HG03521 (cell line): ENCODE results near the gene CRTC1.
A peak's percentile ranks its signal among the peaks of the same experiment; 100 is the strongest.

Source experiments
- ATAC-seq: cut with Tn5 transposase; IDR thresholded peaks from one replicate; pipeline ENCODE4 v1.9.1; 2021; ENCODE audit warnings: mild to moderate bottlenecking, moderate library complexity; ENCODE audit not compliant: unreplicated experiment

Gene CRTC1, protein sequence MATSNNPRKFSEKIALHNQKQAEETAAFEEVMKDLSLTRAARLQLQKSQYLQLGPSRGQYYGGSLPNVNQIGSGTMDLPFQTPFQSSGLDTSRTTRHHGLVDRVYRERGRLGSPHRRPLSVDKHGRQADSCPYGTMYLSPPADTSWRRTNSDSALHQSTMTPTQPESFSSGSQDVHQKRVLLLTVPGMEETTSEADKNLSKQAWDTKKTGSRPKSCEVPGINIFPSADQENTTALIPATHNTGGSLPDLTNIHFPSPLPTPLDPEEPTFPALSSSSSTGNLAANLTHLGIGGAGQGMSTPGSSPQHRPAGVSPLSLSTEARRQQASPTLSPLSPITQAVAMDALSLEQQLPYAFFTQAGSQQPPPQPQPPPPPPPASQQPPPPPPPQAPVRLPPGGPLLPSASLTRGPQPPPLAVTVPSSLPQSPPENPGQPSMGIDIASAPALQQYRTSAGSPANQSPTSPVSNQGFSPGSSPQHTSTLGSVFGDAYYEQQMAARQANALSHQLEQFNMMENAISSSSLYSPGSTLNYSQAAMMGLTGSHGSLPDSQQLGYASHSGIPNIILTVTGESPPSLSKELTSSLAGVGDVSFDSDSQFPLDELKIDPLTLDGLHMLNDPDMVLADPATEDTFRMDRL

DNA sequence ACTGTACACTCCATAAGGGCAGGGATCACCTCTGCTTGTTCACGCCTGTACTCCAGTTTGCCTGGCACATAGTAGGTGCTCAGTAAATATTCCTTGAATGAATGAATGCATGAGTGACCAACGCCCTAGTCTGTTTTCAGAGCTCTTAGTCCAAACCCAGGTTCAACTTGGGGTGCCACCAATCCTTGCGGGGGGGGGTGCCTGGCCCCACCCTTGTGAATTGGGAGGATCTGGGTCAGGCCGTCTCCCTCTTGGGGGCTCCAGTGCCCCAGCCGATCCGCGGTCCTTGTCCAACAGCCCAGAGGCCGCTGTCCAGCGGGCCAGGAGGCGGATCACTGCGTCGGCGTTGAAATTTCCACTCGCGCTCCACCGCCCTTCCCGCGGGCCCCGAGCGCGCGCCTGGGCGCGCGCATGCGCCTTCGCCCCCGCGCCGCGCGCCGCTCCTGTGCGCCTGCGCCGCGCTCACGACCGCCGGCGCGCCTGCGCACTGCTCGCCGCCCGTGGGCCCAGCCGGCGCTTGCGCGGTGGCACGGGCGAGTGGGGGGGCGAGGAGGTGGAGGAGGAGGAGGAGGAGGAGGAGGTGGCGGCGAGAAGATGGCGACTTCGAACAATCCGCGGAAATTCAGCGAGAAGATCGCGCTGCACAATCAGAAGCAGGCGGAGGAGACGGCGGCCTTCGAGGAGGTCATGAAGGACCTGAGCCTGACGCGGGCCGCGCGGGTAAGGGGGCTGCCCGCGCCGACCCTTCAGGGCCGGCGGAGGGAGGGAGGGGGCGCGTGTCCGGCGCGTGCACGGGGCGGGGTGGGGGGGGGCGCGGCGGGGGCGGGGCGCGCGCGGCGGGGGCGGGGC, at the start of gene CRTC1:
TSS of gene CRTC1 (plus strand) at position 572 of the 849 bp plus-strand sequence. CDS start at position 595, 23 bp downstream.
- peak; percentile 84 for ATAC-seq

DNA sequence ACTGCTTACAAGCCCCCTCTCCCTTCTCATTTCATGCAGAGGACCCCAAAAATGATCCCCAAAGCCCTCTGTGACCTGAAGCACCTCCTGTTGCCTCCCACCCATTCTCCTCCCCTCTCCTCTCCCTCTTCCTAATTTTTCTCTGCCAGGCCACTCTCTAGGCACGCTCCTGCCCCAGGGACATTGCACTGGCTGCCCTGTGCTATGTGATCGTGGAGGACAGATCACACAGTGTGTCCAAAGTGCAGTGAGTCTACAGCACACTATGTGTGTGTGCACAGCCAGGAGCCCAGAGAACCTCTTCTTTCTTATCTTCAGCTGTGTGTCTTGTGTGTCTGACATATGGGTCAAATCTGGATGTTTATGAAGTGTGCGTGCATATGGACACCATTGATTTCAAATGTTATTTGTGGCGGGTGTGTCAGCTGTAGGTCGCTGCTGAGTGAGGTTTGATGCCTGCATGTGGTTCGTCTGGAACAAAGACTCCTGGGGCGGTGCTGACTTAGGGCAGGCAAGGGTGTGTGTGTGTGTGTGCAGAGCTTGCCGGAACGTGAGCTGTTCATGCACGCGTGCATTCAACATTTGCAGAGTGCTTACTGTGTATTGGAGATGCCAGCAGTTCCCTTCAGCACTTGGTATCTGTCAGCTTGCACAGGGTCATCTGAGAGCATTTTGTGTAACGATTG, 48.7 kb upstream of the CRTC1 start:
- no peak for ATAC-seq

DNA sequence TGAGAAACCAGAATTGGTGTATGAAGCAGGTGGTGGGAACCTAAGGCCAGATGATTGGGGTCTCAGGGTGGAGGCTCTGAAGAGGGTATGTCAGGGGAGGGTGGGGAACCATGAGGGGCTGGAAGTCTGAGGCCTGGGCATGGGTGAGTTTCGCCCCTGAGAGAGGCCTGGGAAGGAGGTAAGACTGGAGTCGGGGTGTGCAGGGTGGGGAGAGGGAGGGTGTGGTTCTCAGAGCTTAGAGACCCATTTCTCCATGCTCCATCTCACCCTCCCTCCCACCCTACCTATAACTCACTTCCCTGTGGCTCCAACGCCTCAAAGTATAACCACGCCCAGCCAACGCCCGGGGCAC, 47.7 kb upstream of the CRTC1 start:
- ATAC-seq: no peak

GRCh38 chr19:18636183-18636968, 47.1 kb upstream of the CRTC1 start:
- ATAC-seq: peak; percentile 80

DNA sequence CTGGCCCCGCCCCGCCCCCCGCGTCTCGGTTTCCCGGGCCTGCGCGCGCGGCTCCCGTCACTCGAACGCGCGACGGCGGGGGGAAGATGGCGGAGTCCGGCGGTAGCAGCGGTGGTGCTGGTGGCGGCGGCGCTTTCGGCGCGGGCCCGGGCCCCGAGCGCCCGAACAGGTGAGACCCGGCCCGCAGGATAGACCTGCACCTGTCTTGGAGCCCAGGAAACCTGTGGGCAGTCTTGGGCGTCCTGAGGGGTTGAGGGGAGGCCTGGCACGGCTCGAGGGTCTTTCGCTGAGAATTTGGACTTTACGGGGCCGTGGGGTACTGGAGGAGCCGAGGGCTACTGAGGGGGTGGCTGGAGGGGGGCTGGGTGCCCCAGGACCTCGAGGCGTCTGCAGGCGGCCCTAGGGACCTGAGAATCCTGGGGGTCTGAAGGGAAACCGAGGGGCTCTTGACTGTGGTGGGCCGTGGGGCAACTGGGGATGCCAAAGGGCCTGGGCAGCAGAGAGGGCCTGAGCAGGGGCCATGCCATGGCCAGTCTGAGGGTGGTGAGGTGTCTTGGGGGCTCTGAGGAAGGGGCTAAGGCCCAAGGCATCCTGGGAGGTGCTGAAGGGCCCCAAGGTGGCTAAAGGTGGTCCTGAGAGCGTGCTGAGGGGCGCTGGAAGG, 46.4 kb upstream of the CRTC1 start, which contains the start of gene KLHL26:
TSS of gene KLHL26 (plus strand) at position 60 of the 661 bp plus-strand sequence. CDS start at position 87, 27 bp downstream.
- no peak for ATAC-seq

DNA sequence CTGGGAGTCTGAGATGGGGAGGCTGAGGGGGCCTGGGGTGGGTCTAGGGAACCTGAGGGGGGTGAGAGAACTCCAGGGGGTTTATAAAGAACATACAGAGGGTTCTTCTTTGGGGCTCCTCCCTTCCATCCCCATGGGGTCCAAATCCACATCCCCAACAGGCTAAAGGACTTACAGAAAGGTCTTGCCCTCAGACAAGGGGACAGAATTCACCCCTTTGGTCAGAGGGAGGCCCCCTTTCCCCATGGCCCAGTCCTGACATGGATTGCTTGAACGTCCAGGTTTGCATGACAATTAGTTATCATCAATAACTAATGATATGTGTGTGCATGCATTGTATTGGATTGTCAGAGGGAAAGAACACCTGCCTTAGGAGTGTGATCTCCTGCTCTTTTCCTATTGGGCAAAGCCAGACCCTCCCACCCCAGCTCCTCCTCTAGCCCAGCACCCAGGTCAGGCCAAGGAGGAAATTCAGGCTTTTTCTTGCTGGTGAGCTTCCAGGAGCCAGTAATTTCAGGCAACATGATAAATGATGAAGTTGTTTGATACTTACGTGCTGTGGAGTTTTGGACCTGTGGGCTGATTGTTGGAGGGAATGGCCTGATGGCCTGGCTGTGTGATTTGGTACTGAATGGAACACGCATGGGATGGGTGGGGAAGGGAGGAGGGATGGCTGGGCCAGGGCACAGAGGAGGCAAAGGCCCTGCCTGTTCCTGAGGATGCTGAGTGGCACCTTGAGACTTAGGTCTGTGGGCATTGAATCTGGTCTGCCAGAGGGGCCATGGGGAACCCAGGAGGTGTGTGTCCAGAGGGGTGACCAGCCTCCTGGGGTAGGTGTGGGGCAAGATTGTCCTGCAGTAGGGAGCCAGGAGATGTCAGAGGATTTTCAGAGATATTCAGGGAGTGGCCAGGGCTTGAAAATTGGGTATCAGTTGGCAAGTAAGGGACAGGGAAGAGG, 45.5 kb upstream of the CRTC1 start:
- no peak for ATAC-seq

GRCh38 chr19:18639706-18640243, 43.7 kb upstream of the CRTC1 start:
- no peak for ATAC-seq

GRCh38 chr19:18644196-18645034, 39.1 kb upstream of the CRTC1 start:
- ATAC-seq: no peak

DNA sequence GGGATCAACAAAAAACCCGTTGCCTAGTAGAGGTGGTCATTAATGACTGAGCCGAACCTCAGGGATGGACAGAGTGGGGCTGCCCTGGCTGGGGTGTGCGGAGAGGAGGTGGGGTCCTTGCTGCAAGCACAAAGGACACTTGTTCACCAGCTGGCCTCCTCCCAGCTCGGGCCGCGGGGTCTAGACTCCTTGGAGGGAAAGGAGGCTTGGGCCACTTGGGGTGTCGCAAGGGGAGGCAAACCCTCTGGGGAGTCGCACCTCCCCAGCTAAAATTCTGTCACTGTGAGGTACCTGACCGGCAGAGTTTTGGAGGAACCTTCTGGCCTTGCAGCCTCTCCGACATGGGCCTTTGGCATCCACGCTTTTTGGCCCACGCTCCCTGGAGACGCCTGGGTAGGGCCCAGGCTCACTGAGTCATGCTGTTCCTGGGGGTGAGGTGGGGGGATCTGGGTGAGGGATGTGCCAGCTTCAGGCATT, 38.4 kb upstream of the CRTC1 start:
- ATAC-seq: no peak

- no peak for ATAC-seq
These were observed 36.7 kb upstream of the CRTC1 start for GRCh38 chr19:18646535-18647370.

DNA sequence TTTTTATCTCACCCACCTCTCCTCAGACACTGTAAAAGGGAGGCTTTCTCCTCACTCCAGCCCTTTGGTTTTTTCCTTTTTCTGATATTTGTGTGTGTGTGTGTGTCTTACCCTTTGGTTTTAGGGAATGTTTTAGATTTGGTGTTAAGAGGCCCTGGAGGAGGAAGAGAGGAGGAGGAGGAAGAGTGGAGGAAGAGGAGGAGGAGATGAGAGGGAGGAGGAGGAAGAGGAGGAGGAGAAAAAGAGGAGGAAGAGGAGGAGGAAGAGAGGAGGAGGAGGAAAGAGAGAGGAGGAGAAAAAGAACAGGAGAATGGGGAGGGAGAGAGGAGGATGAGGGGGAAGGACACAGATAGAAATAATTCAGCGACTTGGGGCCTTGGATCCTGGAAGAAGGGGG, 36.1 kb upstream of the CRTC1 start:
- no peak for ATAC-seq

GRCh38 chr19:18647807-18648206, 35.7 kb upstream of the CRTC1 start:
- ATAC-seq: no peak

GRCh38 chr19:18648973-18649315, 34.5 kb upstream of the CRTC1 start:
- no peak for ATAC-seq

- no peak for ATAC-seq
These were observed 34.0 kb upstream of the CRTC1 start for GRCh38 chr19:18649371-18650020.

DNA sequence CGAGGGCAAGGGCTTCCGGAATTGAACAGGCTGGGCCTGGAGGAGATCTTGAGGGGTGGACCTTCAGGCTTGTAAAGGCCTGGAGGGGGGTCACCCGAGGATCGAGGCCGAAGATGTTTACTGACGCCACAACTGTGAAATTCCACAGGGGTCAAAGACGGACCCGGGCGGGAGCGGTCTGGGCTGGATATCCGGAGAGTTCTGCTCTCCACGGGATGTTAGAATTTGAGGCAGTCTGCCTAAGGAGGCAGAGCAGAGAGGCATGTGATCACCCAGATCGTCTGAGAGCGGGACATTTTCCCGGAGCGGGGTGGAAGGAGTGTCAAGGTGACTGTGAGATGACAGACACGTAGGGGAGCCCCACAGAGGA, 33.5 kb upstream of the CRTC1 start:
- ATAC-seq: no peak

DNA sequence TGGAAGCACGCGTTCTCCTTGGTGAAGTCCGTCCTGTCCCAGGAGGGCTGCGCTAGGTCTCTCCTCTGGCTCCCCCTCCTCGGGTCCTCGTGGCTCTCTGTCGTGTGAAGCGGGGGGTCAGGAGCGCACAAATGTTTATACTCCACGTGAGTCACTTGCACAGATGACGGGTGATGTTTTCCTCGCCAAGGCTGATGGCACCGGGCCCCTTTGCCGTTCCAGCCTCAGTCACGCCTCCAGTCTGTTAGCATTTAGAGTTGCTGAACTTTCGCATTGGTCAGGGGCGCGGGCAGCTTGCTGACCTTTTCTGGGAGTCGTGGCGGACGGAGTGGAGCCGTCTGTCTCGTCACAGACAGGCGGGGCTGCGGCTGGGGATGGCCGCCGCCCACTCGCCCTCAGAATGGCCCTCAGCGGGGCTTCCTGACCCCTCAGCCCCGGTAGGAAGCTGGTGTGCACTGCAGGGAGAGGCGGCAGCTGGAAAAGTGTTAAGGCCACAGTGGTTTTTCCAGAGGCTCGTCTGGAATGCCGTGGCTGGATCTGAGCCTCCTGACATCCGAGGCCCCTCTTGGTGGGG, 32.9 kb upstream of the CRTC1 start:
- ATAC-seq: no peak
